ENCODE measurements around the gene DPYD.

The DPYD gene

DNA sequence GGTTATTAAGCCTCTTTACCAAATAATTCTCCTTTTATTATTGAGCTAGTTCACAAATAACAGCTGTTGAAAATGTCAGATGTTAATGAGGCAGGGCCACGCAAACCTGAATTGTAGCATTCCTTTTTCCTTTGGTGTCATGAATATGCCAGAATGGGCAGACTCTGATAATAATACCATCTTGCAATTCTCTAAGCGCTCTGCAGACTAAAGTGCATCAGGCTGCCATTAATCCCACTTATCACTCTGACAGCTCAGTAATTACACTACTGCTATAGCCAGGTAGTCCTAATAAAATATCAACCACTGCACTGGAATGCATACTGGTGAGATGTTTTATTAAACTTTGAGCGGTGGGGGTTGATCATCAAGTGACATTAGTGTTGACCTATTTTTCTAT is 177.7 kb downstream of the DPYD start:
- no peak overlapping the region for H3K27ac ChIP-seq
- TF ChIP-seq, protein P1, sequence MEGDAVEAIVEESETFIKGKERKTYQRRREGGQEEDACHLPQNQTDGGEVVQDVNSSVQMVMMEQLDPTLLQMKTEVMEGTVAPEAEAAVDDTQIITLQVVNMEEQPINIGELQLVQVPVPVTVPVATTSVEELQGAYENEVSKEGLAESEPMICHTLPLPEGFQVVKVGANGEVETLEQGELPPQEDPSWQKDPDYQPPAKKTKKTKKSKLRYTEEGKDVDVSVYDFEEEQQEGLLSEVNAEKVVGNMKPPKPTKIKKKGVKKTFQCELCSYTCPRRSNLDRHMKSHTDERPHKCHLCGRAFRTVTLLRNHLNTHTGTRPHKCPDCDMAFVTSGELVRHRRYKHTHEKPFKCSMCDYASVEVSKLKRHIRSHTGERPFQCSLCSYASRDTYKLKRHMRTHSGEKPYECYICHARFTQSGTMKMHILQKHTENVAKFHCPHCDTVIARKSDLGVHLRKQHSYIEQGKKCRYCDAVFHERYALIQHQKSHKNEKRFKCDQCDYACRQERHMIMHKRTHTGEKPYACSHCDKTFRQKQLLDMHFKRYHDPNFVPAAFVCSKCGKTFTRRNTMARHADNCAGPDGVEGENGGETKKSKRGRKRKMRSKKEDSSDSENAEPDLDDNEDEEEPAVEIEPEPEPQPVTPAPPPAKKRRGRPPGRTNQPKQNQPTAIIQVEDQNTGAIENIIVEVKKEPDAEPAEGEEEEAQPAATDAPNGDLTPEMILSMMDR (conservative IDR thresholded peaks at IDR 0.05), result no peak

DNA sequence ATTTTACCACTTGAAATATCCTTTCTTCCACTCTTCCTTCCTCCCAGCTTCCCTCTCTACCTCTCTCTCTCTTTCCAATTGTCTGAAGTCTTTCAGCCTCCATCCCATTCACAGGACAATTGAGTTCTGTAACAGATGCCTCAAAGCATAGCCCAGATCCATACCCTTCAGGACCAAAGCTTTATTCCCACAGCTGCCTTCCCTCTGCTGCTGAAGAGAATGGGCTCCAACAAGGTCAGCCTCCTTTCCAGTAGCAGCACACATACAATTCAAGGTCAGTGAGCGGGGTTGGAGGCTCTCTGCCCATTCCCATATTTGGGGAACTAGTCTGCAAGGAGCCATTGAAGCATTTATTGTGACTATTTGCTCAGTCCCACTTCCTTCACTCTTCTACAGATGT is 179.9 kb downstream of the DPYD start:
- TF ChIP-seq, protein P1 (conservative IDR thresholded peaks at IDR 0.05), result no peak
- no peak overlapping the region for H3K27ac ChIP-seq

DNA sequence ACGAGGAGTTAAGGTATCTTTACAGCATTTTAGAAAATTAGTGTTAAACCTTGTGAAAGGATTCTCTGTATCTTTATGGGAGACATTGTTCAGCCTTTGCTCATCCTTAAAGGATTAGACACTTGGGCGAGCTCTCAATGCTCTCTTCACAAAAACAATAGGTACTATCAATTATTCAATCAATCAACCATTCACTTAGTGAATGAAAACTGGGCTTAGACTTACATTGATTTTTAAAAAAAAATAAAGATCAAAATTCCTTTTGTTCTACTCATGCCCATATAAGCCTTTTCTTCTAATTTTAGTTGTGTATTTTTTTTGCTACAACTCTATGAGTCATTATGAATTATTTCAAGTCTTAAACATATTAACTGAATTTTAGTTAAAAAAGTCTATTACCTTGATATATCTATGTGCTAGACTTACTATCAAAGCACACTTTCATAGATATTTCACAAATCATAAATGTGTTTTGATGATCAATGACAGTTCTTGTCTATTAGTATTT is 181.2 kb downstream of the DPYD start:
- TF ChIP-seq, protein P1 (conservative IDR thresholded peaks at IDR 0.05), result no peak
- H3K27ac ChIP-seq, result no peak overlapping the region

DNA sequence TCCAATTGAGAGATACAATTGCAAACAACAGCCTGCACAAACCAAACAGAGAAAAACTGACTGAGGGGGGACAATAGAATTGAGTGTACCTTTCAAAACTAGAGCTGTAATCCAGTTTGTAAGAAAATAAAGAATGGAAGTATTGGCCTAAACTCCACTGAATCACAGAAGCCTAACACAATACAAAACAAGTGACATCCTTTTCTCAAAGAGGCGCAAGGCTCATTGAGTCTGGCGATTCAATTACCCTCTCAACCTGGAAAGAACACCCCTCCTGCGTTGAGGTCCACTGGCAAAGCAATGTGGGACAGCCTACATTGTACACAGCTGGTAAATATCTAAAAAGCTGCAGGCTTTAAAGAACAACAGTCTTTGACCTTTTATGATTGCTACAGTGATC is 182.6 kb downstream of the DPYD start:
- H3K27ac ChIP-seq, result no peak overlapping the region
- TF ChIP-seq, protein P1 (conservative IDR thresholded peaks at IDR 0.05), result no peak

DNA sequence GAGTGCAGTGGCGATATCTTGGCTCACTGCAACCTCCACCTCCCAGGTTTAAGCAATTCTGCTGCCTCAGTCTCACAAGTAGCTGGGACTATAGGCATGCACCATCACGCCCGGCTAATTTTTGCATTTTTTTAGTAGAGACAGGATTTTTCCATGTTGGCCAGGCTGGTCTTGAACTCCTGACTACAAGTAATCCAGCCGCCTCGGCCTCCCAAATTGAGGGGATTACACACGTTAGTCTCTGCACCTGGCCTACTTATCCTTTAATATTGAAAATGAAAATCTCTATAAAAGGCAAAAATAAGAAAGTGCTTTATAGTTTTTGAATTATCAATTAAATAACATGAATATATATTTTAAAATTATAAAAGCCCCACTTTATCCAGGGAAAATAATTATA is 190.6 kb downstream of the DPYD start:
- TF ChIP-seq, protein P1 (conservative IDR thresholded peaks at IDR 0.05), result no peak
- no peak overlapping the region for H3K27ac ChIP-seq

DNA sequence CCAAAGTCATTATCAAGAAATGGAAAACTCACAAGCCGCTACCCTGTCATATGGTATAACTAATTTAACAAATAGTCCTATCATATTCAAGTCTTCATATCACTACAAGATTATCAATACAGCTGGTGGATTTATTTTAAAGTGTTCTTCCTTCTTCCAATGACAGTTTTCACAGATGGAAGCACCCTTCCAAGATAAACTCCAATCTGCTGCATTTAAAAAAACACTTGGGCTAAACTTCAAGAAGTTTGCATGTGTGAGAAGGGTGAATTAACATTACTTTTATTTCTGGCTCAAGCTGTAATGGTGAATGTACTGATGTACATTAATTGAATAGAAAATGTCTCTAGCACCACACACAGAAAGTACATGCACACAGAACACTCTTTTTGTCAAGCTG is 192.4 kb downstream of the DPYD start:
- H3K27ac ChIP-seq, result no peak overlapping the region
- TF ChIP-seq, protein P1 (conservative IDR thresholded peaks at IDR 0.05), result no peak

DNA sequence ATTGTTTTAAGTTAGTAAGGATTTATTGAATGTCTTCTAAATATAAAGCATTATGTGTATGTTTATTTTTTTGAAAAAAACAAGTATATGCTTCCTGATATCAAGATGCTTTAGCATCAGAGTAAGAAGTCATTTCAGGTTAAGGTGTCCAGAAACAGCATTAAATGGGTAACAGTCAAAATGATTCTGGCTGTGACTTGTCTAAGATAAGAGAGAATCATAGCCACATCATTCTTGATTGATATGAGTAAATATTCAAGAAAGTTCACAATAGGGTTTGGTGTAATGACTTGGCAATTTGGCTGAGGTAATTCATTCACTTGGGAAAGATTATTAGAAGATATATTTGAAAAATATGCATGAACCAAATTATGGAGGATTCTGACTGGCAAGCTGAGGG is 193.8 kb downstream of the DPYD start:
- H3K27ac ChIP-seq, result no peak overlapping the region
- TF ChIP-seq, protein P1 (conservative IDR thresholded peaks at IDR 0.05), result no peak

All from VCaP (cell line).